ENCODE results near the gene MAP7D3. TPM values are rescaled to one million over a fixed set of nuclear protein-coding genes. Genes with fewer than 3 reads are reported as not detected.
"Not testable (repeated sequence)": the region's sequence is repeated elsewhere in the genome, so short reads cannot be mapped to it uniquely, and the experiment has no call there.

MAP7D3 gene, protein sequence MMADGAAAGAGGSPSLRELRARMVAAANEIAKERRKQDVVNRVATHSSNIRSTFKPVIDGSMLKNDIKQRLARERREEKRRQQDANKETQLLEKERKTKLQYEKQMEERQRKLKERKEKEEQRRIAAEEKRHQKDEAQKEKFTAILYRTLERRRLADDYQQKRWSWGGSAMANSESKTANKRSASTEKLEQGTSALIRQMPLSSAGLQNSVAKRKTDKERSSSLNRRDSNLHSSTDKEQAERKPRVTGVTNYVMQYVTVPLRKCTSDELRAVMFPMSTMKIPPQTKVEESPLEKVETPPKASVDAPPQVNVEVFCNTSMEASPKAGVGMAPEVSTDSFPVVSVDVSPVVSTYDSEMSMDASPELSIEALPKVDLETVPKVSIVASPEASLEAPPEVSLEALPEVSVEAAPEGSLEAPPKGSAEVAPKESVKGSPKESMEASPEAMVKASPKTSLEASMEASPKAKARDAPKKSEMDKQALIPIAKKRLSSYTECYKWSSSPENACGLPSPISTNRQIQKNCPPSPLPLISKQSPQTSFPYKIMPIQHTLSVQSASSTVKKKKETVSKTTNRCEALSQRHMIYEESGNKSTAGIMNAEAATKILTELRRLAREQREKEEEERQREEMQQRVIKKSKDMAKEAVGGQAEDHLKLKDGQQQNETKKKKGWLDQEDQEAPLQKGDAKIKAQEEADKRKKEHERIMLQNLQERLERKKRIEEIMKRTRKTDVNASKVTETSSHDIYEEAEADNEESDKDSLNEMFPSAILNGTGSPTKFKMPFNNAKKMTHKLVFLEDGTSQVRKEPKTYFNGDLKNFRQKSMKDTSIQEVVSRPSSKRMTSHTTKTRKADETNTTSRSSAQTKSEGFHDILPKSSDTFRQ
- 27.3 and 29.1 TPM in 2 replicates for total RNA-seq

DNA sequence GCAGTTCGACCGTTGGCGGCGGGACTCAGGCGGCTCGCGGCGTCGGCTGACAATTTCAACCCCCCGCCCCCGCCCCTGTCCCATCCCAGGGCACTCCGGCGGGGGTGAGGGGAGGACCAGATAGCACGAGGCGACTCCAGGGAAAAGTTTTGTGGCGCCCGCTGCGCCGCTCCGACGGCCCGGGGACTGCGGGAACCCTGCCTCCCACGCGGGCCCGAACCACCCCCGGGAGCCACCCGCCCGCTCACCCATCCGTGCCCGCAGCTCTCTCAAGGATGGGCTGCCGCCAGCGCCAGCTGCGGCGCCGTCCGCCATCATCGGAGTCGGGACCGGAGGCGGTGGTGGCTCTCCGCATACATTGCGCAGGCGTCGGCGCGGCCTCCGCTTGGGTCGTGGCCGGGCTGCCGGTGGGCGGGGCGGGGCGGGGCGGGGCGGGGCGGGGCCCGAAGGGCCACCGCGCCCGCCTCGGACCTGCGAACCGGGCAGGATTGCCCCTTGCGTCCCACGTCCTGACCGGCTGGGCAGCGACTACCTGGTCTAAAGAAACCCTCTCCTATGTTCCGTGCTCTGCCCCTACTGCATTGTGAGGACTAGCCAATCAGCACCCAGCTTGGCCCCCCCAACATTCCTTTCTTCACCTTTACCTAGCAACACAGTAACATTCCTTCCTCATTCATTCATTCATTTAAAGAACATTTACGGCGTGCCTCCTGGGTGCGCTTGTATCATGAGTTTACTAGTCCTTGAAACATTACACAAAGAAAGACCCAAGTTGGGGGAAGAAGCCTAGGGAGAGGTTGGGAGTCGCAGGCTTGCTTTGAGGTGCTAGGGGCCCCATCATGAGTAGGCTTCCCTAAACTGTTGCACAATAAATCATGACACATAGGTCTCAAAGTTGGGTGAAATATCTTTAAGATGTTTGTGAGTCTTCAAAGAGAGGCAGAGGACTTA lies at the start of gene MAP7D3:
MAP7D3 (minus strand) TSS at position 360 of the 951 bp plus-strand sequence; CDS start at position 318, 42 bp downstream.
- H3K9me3 Mint-ChIP-seq: no peaks in the 10 kb centered on the region
- peak within 1 kb of the TSS; percentile 94 for H3K27ac Mint-ChIP-seq
- H3K4me3 Mint-ChIP-seq: peak within 1 kb of the TSS; percentile 87
- H3K27me3 Mint-ChIP-seq (ENCODE audit: insufficient read depth): no peaks in the 10 kb centered on the region
- peak; percentile 61 for DNase-seq (ENCODE audit: low spot score)
- H3K4me1 Mint-ChIP-seq (ENCODE audit: low read depth): peaks cover 16% of the 10 kb centered on the region
- H3K36me3 Mint-ChIP-seq (ENCODE audit: low read depth): no peaks in the 10 kb centered on the region
- intact Hi-C loops (cut with micrococcal nuclease): loop anchor here (1.0 to 10.0 kb wide), 5 partner anchors 8 to 443 kb away; partner anchors contain the start of genes MMGT1 and SLC9A6

DNA sequence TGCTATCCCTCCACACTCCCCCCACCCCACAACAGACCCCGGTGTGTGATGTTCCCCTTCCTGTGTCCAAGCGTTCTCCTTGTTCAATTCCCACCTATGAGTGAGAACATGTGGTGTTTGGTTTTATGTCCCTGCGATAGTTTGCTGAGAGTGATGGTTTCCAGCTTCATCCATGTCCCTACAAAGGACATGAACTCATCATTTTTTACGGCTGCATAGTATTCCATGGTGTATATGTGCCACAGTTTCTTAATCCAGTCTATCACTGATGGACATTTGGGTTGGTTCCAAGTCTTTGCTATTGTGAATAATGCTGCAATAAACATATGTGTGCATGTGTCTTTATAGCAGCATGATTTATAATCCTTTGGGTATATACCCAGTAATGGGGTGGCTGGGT lies 49.5 kb upstream of the MAP7D3 start, which contains the start of gene ADGRG4:
ADGRG4 (plus strand) TSS at position 243 of the 400 bp plus-strand sequence. CDS start 7,815 bp downstream, outside the sequence.
- DNase-seq (ENCODE audit: low spot score); intact Hi-C loops (cut with micrococcal nuclease); H3K4me3 Mint-ChIP-seq; H3K36me3 Mint-ChIP-seq (ENCODE audit: low read depth); H3K9me3 Mint-ChIP-seq; H3K4me1 Mint-ChIP-seq (ENCODE audit: low read depth); H3K27me3 Mint-ChIP-seq (ENCODE audit: insufficient read depth); H3K27ac Mint-ChIP-seq: not testable (repeated sequence)

DNA sequence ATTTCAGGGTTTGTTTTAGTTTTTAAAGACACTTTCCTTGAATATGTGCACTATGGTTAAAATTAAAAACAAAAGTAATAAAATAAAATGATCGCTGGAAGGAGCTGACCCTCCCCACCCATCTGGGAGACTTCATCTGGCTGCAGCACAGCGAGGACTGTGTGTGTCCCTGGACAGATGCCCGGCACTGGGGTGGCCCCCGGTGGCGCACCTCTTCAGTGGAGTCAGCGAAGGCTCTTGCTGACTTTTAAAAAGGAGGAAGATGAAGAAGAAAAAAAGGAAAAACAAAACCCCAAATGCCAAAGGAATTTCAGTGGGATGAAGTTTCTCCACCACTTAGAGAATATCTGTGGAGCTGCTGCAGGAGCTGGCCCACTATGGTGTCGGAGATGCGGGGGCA lies 44.2 kb upstream of the MAP7D3 start:
- Mint-ChIP-seq H3K9me3 (no peaks in the 10 kb centered on the region), H3K4me1 (ENCODE audit: low read depth) (no peaks in the 10 kb centered on the region), H3K27me3 (ENCODE audit: insufficient read depth) (no peaks in the 10 kb centered on the region), H3K4me3 (no peak overlapping the region), H3K36me3 (ENCODE audit: low read depth) (no peaks in the 10 kb centered on the region), H3K27ac (no peak overlapping the region)
- DNase-seq (ENCODE audit: low spot score): no peak
- intact Hi-C loops (cut with micrococcal nuclease): no loop called here

DNA sequence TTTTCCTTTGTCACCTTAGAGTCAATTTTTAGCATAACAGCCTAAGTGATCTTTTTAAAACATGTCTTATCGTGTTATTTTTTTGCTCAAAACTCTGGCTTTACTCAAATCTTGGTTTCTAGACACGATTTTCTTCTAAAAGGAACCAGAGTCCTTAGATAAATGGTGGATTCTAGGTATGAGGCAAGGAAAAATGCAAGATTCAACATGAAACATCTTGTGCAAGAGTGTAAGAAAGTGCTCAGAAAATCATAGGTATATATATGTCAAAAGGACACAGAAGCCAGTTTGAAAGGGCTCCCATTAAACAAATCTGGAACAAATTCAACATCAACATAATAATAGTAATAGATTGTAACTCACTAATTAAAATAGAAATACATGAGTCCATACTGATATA lies 41.5 kb upstream of the MAP7D3 start:
- H3K36me3 Mint-ChIP-seq (ENCODE audit: low read depth): no peaks in the 10 kb centered on the region
- no peak overlapping the region for H3K27ac Mint-ChIP-seq
- H3K4me1 Mint-ChIP-seq (ENCODE audit: low read depth): no peaks in the 10 kb centered on the region
- H3K4me3 Mint-ChIP-seq: no peak overlapping the region
- DNase-seq (ENCODE audit: low spot score): no peak
- H3K27me3 Mint-ChIP-seq (ENCODE audit: insufficient read depth): no peaks in the 10 kb centered on the region
- no peaks in the 10 kb centered on the region for H3K9me3 Mint-ChIP-seq
- intact Hi-C loops (cut with micrococcal nuclease): no loop called here

DNA sequence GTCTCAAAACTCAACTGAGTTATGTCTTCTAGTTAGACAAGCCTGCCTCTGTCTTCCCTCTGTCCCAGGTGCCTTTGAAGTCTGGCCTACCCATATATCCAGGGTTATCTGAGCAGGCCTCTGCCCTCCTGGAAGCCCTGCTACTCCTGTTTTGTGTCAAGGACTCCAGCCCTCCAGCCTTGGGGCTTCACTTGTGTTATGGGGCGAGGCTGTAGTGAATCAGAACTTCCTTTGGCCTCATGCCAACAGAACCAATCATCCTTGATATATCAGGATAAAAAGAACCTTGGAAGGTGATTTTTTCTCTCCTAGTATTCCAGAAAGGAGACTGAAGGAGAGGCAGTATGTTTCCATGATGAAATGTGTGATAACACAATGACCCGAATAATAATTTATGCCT lies 40.6 kb upstream of the MAP7D3 start:
- Mint-ChIP-seq H3K36me3 (ENCODE audit: low read depth) (no peaks in the 10 kb centered on the region), H3K27ac (no peak overlapping the region), H3K4me1 (ENCODE audit: low read depth) (no peaks in the 10 kb centered on the region), H3K9me3 (no peaks in the 10 kb centered on the region), H3K4me3 (no peak overlapping the region), H3K27me3 (ENCODE audit: insufficient read depth) (no peaks in the 10 kb centered on the region)
- intact Hi-C loops (cut with micrococcal nuclease): no loop called here
- DNase-seq (ENCODE audit: low spot score): no peak

DNA sequence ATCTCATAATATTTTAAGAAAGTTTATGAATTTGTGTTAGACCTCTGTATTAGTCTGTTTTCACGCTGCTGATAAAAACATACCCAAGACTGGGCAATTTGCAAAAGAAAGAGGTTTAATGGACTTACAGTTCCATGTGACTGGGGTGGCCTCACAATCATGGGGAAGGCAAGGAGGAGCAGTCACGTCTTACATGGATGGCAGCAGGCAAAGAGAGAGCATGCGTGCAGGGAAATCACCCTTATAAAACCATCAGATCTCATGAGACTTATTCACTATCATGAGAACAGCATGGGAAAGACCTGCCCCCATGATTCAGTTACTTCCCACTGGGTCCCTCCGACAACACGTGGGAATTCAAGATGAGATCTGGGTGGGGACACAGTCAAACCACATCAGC lies 35.2 kb upstream of the MAP7D3 start:
- not testable (repeated sequence) for DNase-seq (ENCODE audit: low spot score)

DNA sequence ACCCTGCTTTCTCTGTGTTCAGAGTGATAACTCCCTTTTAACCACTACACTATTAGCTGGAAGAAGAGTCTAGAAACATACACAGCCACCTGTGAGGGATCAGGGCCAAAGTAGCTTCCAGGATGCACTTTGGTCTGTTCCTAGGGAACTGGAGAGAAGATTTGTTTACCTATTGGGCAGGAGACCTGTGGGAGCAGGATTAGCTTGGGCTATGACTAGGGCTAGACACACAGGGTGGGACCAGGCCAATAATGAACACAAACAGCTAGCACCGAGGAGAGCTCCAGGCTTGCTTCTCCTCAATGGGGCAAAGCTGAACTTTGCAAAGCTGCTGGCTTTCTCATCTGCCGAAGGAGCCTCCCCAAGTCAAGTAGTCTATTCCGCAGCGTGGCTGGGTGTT lies 24.4 kb upstream of the MAP7D3 start:
- Mint-ChIP-seq H3K27me3 (ENCODE audit: insufficient read depth) (peaks cover 3% of the 10 kb centered on the region), H3K27ac (no peak overlapping the region), H3K36me3 (ENCODE audit: low read depth) (no peaks in the 10 kb centered on the region), H3K4me3 (no peak overlapping the region), H3K4me1 (ENCODE audit: low read depth) (peaks cover 4% of the 10 kb centered on the region), H3K9me3 (no peaks in the 10 kb centered on the region)
- no peak for DNase-seq (ENCODE audit: low spot score)
- intact Hi-C loops (cut with micrococcal nuclease): no loop called here

More for the DNA sequence above, 35.2 kb upstream of the MAP7D3 start:
- H3K27ac Mint-ChIP-seq; H3K4me3 Mint-ChIP-seq; H3K36me3 Mint-ChIP-seq (ENCODE audit: low read depth); H3K9me3 Mint-ChIP-seq; intact Hi-C loops (cut with micrococcal nuclease); H3K4me1 Mint-ChIP-seq (ENCODE audit: low read depth); H3K27me3 Mint-ChIP-seq (ENCODE audit: insufficient read depth): not testable (repeated sequence)

DNA sequence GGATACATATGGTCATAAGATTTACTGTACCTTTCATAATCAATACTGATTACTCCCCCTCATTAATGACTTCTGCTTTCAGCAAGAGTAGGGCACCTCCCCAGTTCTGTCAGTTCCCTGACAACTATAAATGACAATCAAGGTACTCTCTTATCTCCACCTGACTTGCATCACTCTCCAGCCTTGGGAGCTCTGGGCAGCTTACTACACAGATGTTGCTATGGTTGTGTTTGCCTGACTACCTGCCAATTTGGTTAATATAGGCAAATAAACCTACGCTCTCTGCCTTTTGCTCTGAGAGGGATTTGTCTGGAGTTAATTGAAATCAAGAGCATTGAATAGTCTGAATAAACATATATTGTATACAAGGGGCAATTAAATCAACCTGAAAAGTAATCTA lies 22.8 kb upstream of the MAP7D3 start:
- intact Hi-C loops (cut with micrococcal nuclease): no loop called here
- H3K4me3 Mint-ChIP-seq: no peak overlapping the region
- H3K36me3 Mint-ChIP-seq (ENCODE audit: low read depth): no peaks in the 10 kb centered on the region
- H3K27me3 Mint-ChIP-seq (ENCODE audit: insufficient read depth): no peaks in the 10 kb centered on the region
- H3K4me1 Mint-ChIP-seq (ENCODE audit: low read depth): peaks cover 4% of the 10 kb centered on the region
- DNase-seq (ENCODE audit: low spot score): no peak
- H3K27ac Mint-ChIP-seq: no peak overlapping the region
- H3K9me3 Mint-ChIP-seq: no peaks in the 10 kb centered on the region

DNA sequence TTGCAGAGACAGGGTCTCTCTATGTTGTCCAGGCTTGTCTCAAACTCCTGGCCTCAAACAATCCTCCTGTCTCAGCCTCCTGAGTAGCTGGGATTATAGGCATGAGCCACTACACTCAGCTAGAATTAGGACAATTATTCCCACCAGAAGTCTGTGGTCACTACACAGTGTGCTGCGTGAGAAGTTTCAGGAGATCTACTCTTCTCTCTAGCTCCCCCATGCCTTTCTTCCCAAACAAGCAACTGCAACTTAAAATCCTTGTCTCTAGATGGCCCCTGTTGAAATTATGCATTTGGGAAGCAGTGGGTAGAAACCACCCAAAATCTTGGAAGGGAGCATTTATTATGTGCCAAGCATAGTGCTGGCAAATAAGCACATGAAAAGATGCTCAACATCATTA lies 21.1 kb upstream of the MAP7D3 start:
- peaks cover 4% of the 10 kb centered on the region for H3K4me1 Mint-ChIP-seq (ENCODE audit: low read depth)
- H3K27ac Mint-ChIP-seq: no peak overlapping the region
- no peak for DNase-seq (ENCODE audit: low spot score)
- intact Hi-C loops (cut with micrococcal nuclease): no loop called here
- H3K9me3 Mint-ChIP-seq: no peaks in the 10 kb centered on the region
- no peaks in the 10 kb centered on the region for H3K27me3 Mint-ChIP-seq (ENCODE audit: insufficient read depth)
- no peak overlapping the region for H3K4me3 Mint-ChIP-seq
- H3K36me3 Mint-ChIP-seq (ENCODE audit: low read depth): no peaks in the 10 kb centered on the region

DNA sequence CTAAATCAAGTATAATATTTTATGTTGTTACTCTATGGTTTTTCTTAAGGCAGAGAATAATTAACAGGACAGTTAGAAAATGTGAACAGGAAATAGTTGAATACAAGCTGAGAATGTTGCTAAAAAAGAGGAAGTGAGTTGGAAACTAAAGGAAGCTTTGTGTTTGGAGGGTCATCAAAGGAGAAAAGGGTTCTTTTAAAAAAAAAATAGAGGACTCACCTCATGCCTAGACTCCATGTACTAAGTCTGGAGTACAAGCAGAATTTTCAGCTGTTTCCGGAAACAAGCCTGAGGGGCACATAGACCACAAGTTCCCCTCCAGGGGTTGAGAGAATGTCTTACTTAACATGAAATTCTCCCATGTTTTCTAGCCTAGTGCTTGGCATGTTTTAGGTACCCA lies 20.1 kb upstream of the MAP7D3 start:
- intact Hi-C loops (cut with micrococcal nuclease): no loop called here
- Mint-ChIP-seq H3K27me3 (ENCODE audit: insufficient read depth) (no peaks in the 10 kb centered on the region), H3K4me1 (ENCODE audit: low read depth) (peaks cover 4% of the 10 kb centered on the region), H3K27ac (no peak overlapping the region), H3K36me3 (ENCODE audit: low read depth) (no peaks in the 10 kb centered on the region), H3K4me3 (no peak overlapping the region), H3K9me3 (no peaks in the 10 kb centered on the region)
- DNase-seq (ENCODE audit: low spot score): no peak

DNA sequence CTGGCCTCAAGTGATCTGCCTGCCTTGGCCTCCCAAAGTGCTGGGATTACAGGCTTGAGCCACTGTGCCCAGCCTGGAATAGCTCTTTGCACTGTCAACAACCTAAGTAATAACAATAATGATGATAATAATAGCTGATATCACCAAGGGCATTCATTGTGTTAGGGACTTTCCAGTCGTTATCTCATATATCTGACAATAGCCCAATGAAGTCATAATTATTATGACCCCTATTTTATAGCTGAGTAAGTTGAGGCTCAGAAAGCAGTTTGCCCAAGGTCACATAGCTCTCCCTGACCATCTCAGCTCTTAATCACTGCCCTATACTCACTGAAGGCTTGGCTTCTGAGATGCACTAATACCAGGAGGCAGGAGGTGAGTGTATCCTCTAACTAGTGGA lies 18.7 kb upstream of the MAP7D3 start:
- H3K27me3 Mint-ChIP-seq (ENCODE audit: insufficient read depth): no peaks in the 10 kb centered on the region
- H3K27ac Mint-ChIP-seq: no peak overlapping the region
- intact Hi-C loops (cut with micrococcal nuclease): loop anchor here (2.0 kb wide), 1 partner anchor 103 kb away; no protein-coding TSS in a partner anchor
- H3K4me1 Mint-ChIP-seq (ENCODE audit: low read depth): peaks cover 4% of the 10 kb centered on the region
- H3K9me3 Mint-ChIP-seq: no peaks in the 10 kb centered on the region
- no peak for DNase-seq (ENCODE audit: low spot score)
- H3K4me3 Mint-ChIP-seq: no peak overlapping the region
- no peaks in the 10 kb centered on the region for H3K36me3 Mint-ChIP-seq (ENCODE audit: low read depth)
